HG02571 (cell line): ENCODE results near the gene TRAM1L1.

ENCODE experiments used
- ATAC-seq: cut with Tn5 transposase; IDR thresholded peaks from one replicate; pipeline ENCODE4 v1.9.1; 2021; ENCODE audit warnings: mild to moderate bottlenecking, moderate library complexity; ENCODE audit not compliant: unreplicated experiment

The TRAM1L1 gene

DNA sequence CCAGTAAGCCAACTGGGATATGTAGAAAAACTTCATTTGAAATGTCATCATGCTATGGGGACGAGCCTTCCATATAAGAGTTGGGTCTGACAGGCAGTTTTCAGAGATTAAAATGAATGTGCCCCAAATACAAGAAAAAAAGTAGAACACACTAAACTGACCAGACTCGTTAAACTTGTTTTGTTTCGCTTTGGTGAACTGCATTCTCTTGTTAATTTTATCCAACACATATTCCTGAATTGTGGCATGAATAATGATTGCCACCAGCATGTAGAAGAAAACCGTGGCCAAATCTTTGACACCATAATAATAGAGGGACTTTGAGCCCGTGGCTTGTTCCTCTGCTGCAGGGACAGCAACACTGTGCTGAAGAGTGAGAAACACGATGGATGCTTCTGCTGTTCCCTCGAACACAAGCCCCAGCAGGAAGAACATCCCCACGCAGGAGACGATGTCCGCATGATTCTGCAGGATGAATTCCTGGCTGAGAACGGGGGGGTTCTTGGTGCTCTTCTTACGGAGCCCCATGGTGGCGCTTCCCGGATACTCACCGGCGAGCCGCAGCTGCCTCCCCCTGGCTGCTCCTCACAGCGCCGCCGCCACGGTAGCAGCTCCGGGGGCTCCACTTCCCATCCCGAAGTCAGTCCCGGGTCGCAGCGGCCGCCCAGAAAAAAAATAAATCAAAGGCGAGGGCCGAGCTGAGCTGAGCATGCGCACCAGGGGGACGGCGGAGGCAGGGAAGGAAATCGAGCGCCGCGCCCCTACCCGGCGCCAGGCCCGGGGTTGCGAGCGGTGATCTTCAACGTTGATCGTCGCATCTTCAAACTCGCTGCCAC, at the start of gene TRAM1L1:
Gene TRAM1L1 (minus strand): TSS at position 711 of the 836 bp plus-strand sequence. CDS start 183 bp downstream, at position 528.
- no peak for ATAC-seq

DNA sequence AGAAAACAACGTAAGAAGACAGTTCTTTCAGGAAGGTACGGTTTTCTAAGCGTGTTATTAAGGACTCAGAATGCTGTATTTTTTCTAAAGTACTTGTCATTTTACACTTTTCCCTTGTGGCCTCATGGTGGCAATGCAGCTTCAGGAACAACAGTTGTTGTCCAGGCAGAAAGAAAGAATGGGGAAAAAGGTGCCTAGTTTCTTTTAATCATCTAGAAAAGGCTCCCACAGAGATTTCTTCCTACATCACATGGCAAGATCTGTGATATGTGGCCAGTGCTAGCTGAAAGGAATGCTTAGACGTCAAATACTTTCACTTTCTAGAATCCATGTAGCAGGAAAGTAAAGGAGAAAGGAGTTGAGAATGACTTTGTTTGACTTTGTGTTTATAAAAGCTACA, 49.0 kb upstream of the TRAM1L1 start:
- no peak for ATAC-seq

DNA sequence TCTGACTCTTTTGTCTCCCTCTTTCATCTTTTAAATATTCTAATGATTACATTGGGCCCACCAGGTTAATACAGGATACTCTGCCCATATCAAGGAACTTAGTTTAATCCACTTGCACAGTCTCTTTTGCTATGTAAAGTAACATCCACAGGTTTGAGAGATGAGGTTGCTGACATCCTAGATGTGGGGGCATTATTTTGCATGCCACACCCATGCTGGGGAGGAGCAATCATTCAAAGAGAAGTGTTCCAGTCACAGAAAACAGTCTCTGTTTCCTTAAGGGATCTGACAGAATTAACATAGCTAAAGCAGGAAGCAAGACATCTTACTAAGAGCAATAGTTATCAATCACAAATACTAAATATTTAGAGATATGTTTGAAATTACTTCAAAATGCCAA, 11.5 kb upstream of the TRAM1L1 start:
- ATAC-seq: no peak

DNA sequence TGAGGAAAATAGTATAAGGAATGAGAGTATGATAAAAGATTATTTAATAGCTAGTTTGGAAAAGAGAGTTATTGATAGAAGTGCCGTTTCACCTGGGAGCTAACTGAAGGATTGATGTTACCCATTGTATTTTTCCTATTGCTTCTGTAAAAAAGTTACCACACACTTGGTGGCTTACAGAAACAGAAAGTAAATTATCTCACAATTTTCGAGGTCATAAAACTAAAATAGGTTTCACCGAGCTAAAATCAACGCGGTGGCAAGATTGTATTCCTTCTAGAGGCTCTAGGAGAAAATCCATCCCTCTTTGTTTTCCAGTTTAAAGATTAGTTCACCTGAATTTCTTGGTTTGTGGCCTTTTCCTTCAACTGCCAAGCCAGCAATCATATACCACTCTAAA, 11.1 kb upstream of the TRAM1L1 start:
- no peak for ATAC-seq

DNA sequence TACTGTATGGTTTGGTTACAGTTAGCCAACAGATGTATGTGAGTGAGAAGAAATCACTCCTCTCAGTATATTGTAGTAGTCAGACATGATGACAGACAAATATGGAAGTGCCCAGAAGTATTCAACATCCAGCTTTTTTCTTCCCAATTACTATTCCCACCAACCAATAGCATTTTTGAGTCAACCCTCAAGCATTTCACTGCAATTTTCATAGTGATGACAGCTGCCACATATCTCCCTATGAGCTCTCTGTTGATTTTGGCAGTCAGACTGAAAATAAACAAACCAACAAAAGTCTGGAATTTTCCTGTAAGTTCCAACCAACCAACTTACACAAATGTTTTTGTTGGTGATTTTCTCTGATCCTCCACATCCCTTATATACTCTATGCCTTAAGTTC, 8.2 kb upstream of the TRAM1L1 start:
- ATAC-seq: no peak

DNA sequence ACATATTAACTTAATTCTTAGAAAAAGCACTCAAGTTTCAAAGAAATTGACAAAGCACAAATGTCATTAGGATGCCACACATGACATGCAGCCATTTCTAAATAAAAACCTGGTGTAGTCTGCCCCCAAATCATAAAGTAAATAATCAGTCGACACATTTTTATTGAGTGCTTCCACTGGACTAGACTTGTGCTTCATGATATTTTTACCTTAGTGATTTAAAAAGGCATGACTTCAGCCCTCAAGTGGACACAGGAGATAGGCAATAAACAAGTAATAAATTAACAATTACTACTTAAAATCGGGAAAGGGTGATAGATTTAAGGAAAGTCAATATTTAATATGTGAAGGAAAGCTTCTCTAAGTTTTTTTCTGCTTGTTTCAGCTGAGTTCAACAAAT, 7.6 kb downstream of the TRAM1L1 start:
- ATAC-seq: no peak

DNA sequence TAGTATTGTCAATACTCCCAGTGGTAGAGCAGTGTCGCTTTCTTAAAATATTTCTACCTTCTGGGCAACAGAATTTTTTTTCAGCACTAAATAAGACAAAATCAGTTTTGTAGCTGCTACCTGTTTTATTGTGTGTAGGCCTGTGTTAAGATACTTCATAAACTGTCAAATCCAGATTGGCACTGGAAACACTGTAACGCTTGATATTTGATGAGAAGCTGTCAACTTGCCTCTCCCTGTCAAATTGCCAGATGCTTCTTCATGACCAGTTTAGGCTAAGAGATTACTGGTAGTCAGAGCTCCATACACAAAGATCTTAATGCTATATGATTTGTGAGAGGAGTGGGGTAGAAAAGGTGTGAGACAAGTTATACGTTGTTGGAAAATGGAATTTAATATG, 17.3 kb downstream of the TRAM1L1 start:
- no peak for ATAC-seq

DNA sequence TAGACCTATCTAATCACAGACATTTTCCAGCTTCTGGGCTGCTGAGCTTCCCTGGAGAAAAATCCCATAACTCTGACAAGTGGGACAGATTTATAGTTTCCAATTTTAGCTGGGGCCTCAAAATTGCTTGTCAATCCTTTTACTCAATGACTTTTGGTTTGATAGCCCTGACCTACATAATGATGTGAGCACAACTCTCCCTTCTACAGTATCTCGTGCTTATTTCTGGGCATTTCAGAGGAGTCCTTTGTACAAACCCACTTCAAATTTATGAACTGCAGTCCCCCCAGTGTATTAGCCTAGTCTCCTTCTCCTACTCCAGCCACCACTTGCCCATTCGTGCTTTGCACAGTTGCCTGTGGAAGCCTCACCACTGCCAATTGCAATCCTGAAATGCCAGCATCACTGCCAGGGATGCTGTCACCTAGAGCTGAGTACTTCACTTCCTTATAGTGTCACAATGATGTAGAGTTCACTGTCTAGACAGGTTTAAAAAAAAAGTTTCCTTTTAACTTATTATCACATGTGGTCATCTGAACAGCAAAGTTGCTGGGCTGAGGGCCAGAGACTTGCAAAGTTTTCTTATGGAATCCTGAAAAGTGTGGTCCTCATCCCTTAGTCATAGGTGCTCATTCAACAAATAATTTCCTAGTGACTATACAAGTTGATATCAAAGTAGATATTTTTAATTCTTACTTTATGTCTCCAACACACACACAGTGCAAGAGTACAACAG, 21.2 kb downstream of the TRAM1L1 start:
- no peak for ATAC-seq

DNA sequence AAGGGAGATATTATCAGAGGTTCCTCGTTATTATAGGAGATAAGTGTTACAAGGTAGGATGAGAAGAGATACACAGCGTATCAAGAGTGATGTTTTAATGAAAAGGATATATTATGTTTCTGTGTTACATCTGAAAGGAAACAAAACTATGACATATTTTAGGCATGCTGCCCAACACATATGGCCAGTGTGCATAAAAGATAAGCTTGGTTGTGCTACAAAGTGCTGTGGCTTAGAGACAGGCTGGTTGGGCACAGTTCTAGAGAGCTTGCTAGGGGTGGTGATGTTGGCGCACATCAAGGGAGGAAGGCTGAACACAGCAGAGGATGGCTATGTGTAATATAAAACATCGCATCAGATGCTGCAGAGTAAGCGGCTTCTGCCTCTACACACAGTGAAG, 42.4 kb downstream of the TRAM1L1 start:
- ATAC-seq: no peak
